Stimulated activated CD8-positive, alpha-beta memory T cell treated with anti-CD3 and anti-CD28 coated beads, Interleukin-7, amount 100 ng/mL, for 1 hour (primary cell): Measurements from ENCODE around the gene PHLDB1.
"Not testable (repeated sequence)": the region's sequence is repeated elsewhere in the genome, so short reads cannot be mapped to it uniquely, and the experiment has no call there.

Experiments
- DNase-seq, 2 donors: peaks; one replicate each; pipeline ENCODE4 v3.0.0-alpha.2; 2020; ENCODE audit warnings: low read depth in 2 of 2

The PHLDB1 gene

GRCh38 chr11:118658429-118659313 lies 51.3 kb downstream of the PHLDB1 start:
- DNase-seq, result no peak

- DNase-seq, result peak; percentile 64 to 84
These were observed 52.0 kb downstream of the PHLDB1 start for GRCh38 chr11:118659314-118659952.

GRCh38 chr11:118659953-118660680 lies 52.7 kb downstream of the PHLDB1 start:
- DNase-seq, result no peak

GRCh38 chr11:118660681-118661424 lies 53.4 kb downstream of the PHLDB1 start:
- no peak for DNase-seq

GRCh38 chr11:118661425-118662301 lies 54.2 kb downstream of the PHLDB1 start:
- no peak for DNase-seq

- no peak for DNase-seq
These were observed 55.2 kb downstream of the PHLDB1 start for GRCh38 chr11:118662401-118663271.

- DNase-seq, result no peak
These were observed 56.0 kb downstream of the PHLDB1 start for GRCh38 chr11:118663381-118663780.

- DNase-seq, result no peak
These were observed 56.5 kb downstream of the PHLDB1 start for GRCh38 chr11:118663902-118664301.

- no peak for DNase-seq
These were observed 59.0 kb downstream of the PHLDB1 start for GRCh38 chr11:118666371-118666770.

GRCh38 chr11:118670063-118670462 lies 62.6 kb downstream of the PHLDB1 start:
- no peak for DNase-seq

- no peak for DNase-seq
These were observed 63.8 kb downstream of the PHLDB1 start for GRCh38 chr11:118671254-118671653.

- DNase-seq, result no peak
These were observed 65.4 kb downstream of the PHLDB1 start for GRCh38 chr11:118672846-118673245.

- no peak for DNase-seq
These were observed 66.1 kb downstream of the PHLDB1 start for GRCh38 chr11:118673361-118674081.

- no peak for DNase-seq
These were observed 66.6 kb downstream of the PHLDB1 start for GRCh38 chr11:118674082-118674435.

GRCh38 chr11:118677977-118678376 lies 70.6 kb downstream of the PHLDB1 start:
- no peak for DNase-seq

- not testable (repeated sequence) for DNase-seq
These were observed 71.5 kb downstream of the PHLDB1 start for GRCh38 chr11:118678908-118679307.

GRCh38 chr11:118679483-118679882 lies 72.1 kb downstream of the PHLDB1 start, which contains the start of gene TREH:
TSS of gene TREH (minus strand) at chr11:118679650. CDS start at chr11:118679627, 23 bp downstream.
- no peak for DNase-seq

GRCh38 chr11:118682372-118682771 lies 75.0 kb downstream of the PHLDB1 start:
- no peak for DNase-seq

- DNase-seq, result not testable (repeated sequence)
These were observed 75.5 kb downstream of the PHLDB1 start for GRCh38 chr11:118682939-118683338.
